Left ventricle myocardium inferior (tissue), 1 donor: Measurements from ENCODE around the gene SEC14L3. TPM values are rescaled to one million over a fixed set of nuclear protein-coding genes. Genes with fewer than 3 reads are reported as not detected.

Source experiments
- DNase-seq: peaks from one replicate; pipeline ENCODE4 v3.0.0-alpha.2; 2020
- H3K27ac ChIP-seq: fragments of 200-600 bp; replicated peaks from 2 replicates; pipeline ENCODE4 v1.8.0; 2021
- H3K27me3 ChIP-seq: fragments of 200-600 bp; 2 replicates; pipeline ENCODE4 v1.8.0; 2021; ENCODE audit warnings: low read depth
- H3K36me3 ChIP-seq: fragments of 200-600 bp; 2 replicates; pipeline ENCODE4 v1.8.0; 2021
- H3K4me1 ChIP-seq: fragments of 200-600 bp; 2 replicates; pipeline ENCODE4 v1.8.0; 2021
- H3K4me3 ChIP-seq: fragments of 200-600 bp; 2 replicates; pipeline ENCODE4 v1.8.0; 2021; ENCODE audit warnings: mild to moderate bottlenecking, moderate library complexity
- H3K9me3 ChIP-seq: fragments of 200-600 bp; replicated peaks from 2 replicates; pipeline ENCODE4 v1.8.0; 2021
- CTCF ChIP-seq: fragments of 200-600 bp; IDR thresholded peaks from 2 replicates; pipeline ENCODE4 v1.8.0; 2021; ENCODE audit warnings: antibody characterized with exemption, mild to moderate bottlenecking, borderline replicate concordance
- intact Hi-C: fragments of 100-400 bp; cut with micrococcal nuclease; formaldehyde crosslinking; loops from one replicate; pipeline ENCODE4 v1.11.0; 2022
- total RNA-seq: library from RNA; stranded (reverse); fragmentation: NEBNext Ultra II Directional; extraction: Animal tissue kit (Norgen Biotek cat#: 25700); gene quantifications from one replicate; pipeline ENCODE4 v1.2.1, GENCODE V29; 2021
- donor health status: DM: no; HTN: yes; CAD: no; lungs with severe emphysema.

SEC14L3 gene
- total RNA-seq, 1 donor from 2014 or later, result not detected

- DNase-seq, result peak; percentile 68
- Histone ChIP-seq H3K4me3 (peak overlapping the region; percentile 89), H3K4me1 (peaks cover 46% of the 10 kb centered on the region), H3K9me3 (no peaks in the 10 kb centered on the region), H3K27me3 (no peaks in the 10 kb centered on the region), H3K27ac (peak overlapping the region; percentile 85), H3K36me3 (no peaks in the 10 kb centered on the region)
- peak; percentile 69 for TF ChIP-seq CTCF
- intact Hi-C loops, result no loop called here
These were observed 45.1 kb downstream of the SEC14L3 start for GRCh38 chr22:30426388-30427353.

- intact Hi-C loops, result no loop called here
- H3K36me3 ChIP-seq, result peaks cover 3% of the 10 kb centered on the region
- DNase-seq, result peak; percentile 53
- no peak for TF ChIP-seq CTCF
- peaks cover 50% of the 10 kb centered on the region for H3K4me1 ChIP-seq
- no peaks in the 10 kb centered on the region for H3K27me3 ChIP-seq
- peak within 1 kb of the TSS; percentile 89 for H3K4me3 ChIP-seq
- H3K9me3 ChIP-seq, result no peaks in the 10 kb centered on the region
- peak within 1 kb of the TSS; percentile 99 for H3K27ac ChIP-seq
These were observed 46.0 kb downstream of the SEC14L3 start, which contains the start of gene MTFP1 for GRCh38 chr22:30425616-30426387. MTFP1 (plus strand) TSS chr22:30425768; CDS start chr22:30425880, 112 bp downstream.

DNA sequence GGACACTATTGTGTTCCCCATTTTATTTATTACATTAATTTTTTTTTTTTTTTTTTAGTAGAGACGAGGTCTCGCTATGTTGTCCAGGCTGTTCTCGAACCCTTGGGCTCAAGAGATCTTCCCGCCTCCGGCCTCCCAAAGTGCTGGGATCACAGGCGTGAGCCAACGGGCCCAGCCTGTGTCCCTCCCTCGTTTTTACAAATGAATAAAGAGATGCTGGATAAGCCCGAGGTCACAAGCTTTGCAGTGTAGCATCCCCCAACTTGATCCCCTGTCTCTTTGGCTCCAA is 46.5 kb downstream of the SEC14L3 start:
- H3K4me1 ChIP-seq, result peaks cover 50% of the 10 kb centered on the region
- H3K27me3 ChIP-seq, result no peaks in the 10 kb centered on the region
- peaks cover 8% of the 10 kb centered on the region for H3K36me3 ChIP-seq
- intact Hi-C loops, result no loop called here
- no peaks in the 10 kb centered on the region for H3K9me3 ChIP-seq
- no peak for TF ChIP-seq CTCF
- H3K27ac ChIP-seq, result peak overlapping the region; percentile 85
- peak overlapping the region; percentile 89 for H3K4me3 ChIP-seq
- no peak for DNase-seq

- peaks cover 12% of the 10 kb centered on the region for H3K36me3 ChIP-seq
- H3K4me1 ChIP-seq, result peaks cover 50% of the 10 kb centered on the region
- H3K27me3 ChIP-seq, result no peaks in the 10 kb centered on the region
- DNase-seq, result no peak
- no peaks in the 10 kb centered on the region for H3K9me3 ChIP-seq
- H3K4me3 ChIP-seq, result peak overlapping the region; percentile 89
- H3K27ac ChIP-seq, result peak overlapping the region; percentile 99
- no peak for TF ChIP-seq CTCF
- intact Hi-C loops, result no loop called here
These were observed 47.1 kb downstream of the SEC14L3 start for GRCh38 chr22:30424534-30425326.

- no peak for TF ChIP-seq CTCF
- intact Hi-C loops, result no loop called here
- peaks cover 18% of the 10 kb centered on the region for H3K36me3 ChIP-seq
These were observed 47.8 kb downstream of the SEC14L3 start for GRCh38 chr22:30423959-30424533.

More at GRCh38 chr22:30423959-30424533, 47.8 kb downstream of the SEC14L3 start:
- no peaks in the 10 kb centered on the region for H3K9me3 ChIP-seq
- no peaks in the 10 kb centered on the region for H3K27me3 ChIP-seq
- H3K4me3 ChIP-seq, result peak overlapping the region; percentile 89
- DNase-seq, result peak; percentile 99
- peaks cover 50% of the 10 kb centered on the region for H3K4me1 ChIP-seq
- peak overlapping the region; percentile 99 for H3K27ac ChIP-seq
